ENCODE results near the gene RTP5.

Gene RTP5

DNA sequence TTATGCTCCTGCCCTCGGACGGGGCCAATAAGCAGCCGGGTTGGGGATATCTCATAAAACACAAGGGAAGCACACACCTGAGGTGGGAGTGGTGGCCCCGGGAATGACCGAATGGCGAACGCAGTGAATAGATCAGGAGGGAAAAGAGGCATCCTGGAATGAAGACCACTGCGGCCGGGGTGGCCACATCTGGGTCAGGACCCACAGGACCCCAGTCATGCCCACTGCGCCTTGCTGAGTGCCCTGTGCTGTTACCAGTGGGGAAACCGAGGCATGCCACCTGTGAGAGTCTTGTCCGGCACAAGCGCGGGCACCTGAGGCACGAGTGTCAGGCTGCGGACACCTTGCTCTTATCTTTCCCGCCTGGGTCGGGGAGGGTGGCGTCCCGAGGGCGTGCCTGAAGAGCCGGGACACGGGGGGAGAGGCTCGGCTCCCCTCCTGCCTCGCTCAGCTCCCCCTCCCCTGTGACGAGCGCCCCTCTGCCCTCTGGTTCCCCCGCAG, 12.4 kb upstream of the RTP5 start:
- DNase-seq: no peak

- no peak for DNase-seq
Observed at GRCh38 chr2:241857572-241858121, 11.9 kb upstream of the RTP5 start.

DNA sequence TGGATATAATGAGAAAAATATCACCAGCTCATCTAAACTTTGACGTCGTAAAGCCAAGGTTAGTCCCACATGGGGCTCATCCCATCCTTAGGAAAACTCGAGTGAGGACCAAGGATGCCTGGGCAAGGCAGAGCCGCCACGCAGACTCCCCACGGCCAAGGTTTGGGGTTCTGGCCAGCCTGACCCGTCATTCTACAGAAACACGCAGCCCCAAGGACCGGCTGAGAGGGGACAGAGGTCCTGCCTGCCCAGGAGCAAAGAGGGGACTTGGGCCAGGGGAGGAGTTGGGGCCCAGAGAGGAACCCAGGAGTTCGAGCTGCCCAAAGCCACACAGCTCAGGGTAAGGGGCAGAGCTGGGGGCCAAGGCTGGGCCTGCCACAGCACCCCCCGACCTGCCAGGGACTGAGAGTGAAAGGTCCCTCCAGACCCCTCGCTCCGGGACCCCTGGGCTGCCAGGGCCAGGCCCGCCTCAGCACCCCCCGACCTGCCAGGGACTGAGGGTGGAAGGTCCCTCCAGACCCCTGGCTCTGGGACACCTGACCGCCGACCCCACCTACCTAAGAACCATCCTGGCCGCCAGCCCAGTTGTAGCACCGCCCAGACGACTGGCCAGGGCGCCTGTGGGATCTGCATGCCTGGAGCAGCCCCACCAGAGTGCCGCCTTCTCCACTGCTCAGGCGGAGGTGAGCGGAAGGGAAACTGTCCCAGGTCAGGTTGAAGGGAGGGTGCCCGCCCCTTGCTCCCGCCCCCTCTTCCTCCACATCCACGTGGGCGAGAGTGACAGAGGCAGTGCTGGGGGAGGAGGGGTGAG, 11.1 kb upstream of the RTP5 start, which contains the start of gene PDCD1:
Gene PDCD1 (minus strand): TSS at position 689 of the 811 bp plus-strand sequence. CDS start 56 bp downstream, at position 633.
- no peak for DNase-seq

DNA sequence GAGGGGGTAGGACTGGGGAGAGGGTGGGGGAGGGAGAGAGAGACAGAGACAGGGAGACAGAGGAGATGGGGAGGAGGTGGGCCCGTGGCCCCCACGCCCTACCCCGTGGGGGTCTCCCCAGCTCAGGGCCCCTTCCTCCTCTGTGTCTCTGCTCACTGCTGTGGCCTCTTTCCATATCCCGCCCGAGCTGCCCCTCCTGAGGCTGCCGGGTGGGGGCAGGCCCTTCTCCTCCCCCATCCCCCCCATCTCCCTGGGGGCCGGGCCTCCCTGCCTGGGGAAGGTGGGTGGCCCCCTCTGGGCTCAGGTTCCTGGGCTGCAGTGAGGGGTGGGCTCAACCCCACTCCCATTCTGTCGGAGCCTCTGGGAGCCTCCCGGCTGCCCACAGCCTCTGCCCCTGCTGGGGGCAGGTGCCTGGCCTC, 10.5 kb upstream of the RTP5 start:
- DNase-seq: no peak

DNA sequence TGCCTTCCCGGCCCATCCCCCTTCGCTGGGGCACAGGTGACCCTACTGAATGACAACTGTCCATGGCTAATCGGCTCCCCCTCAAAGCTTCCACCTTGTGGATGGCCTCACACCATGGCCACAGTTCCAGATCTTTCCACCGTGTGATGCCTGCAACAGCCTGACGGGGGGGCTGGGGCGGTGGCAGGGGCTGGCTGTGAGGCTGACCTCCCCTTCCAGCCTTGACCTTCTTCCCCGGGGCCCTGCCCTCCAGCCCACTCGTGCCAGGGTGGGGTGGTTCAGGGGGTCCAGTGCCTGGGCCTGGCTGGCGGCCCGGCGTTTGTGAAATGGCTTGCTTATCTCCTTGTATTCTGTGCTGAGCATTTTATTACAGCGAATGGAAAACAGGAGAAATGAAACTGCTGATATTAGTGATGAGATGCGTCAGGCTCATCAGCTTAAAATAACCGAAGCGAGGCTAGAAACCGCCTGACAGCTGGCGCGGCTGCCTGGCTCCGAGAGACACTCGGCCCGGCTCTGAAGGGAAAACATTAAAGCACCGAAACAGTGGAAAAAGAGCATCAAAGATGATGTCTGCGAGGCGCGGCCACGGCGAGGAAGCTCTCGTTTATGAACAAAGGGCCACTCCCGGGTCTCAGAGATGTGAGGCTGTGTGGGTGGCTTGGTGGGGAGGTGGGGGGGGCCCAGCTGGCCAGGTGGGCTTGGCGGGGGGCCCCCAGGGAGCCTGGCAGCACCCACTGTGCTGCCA, 9.9 kb upstream of the RTP5 start:
- peak in 10 of 51 donors; percentile 12 to 51 (median 40) for DNase-seq

DNA sequence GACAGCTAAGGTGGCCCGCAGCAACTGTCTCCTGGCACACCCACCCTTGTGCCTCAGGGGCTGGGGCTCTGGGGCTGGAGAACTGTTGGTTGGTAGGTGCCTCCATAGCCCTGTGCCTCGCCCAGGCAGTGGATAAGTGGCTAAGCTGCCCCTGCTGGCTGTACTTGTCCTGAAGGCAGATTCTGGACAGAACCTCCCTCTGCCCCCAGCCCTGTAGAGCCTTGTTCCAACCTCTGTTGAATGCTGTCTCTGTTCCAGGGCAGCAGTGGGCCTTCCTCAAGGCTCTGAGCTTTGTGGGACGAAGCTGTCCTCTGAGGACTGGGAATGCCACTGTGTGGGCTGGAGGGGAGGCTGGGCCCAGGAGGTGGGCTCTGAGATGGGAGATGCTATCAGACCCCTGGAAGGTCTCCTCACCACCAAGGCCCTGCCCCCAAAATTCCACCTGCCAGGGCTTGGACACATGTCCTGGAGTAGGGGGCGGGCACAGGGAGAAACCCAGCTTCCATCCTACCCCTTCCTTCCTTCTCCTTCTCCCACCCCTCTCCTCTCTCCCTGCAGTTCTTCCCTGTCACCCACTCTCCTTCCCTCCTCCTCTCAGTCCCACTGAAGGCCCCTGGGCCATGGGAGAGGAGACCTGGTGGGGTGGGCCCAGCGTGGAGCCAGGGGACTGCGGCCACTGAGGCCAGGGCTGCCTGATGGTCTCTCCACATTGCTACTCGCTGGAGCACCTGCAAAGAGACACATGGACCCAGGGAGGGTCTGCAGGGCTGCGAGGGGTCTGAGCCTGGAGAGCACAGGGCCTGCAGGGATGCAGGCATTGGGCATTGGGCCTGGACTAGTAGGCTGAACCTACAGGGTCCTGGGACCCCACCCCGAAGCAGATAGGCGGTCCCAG, 9.1 kb upstream of the RTP5 start:
- DNase-seq: no peak

- peak in 1 of 51 donors; percentile 97 for DNase-seq
Observed at GRCh38 chr2:241861264-241861663, 8.3 kb upstream of the RTP5 start.

DNA sequence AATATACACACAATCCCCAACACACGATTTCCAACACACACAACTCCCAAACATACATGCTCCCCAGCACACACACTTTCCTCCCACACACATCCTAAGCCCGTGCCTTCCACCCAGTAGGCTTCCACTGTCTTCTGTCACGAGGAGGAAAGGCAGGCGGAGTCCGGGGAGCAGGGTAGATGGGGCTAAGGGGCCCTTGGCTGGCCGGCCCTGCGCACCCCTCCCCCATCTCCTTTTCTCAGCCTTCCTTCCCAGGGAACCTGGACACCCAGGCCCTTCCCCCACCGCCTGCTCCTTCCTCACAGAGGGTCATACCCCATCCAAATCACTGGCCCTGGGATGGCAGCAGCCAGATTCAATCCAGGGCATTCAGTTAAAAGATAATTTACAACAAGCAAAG, 7.4 kb upstream of the RTP5 start:
- DNase-seq: no peak

- DNase-seq: no peak
Observed at GRCh38 chr2:241862775-241863535, 6.6 kb upstream of the RTP5 start.

DNA sequence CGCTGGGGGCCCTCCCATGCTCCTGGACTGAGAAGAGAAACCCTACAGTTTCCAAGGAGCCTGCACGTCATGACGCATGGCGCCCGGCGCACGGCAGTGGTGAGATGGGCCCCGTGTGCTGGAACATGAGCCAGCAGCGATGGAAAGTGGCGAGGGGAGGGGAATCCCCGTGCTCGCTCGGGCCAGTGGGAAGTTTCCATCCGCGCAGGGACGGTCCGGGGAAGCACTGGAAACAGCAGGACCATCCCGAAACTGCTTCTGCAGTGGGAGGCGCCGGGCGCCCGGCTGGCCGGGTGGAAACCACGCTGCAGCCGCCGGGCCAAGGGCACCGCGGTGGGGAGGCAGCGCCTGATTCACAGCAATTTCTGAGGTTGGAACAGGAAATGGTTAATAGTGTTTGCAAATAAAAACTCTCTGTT, 6.0 kb upstream of the RTP5 start:
- DNase-seq: no peak

DNA sequence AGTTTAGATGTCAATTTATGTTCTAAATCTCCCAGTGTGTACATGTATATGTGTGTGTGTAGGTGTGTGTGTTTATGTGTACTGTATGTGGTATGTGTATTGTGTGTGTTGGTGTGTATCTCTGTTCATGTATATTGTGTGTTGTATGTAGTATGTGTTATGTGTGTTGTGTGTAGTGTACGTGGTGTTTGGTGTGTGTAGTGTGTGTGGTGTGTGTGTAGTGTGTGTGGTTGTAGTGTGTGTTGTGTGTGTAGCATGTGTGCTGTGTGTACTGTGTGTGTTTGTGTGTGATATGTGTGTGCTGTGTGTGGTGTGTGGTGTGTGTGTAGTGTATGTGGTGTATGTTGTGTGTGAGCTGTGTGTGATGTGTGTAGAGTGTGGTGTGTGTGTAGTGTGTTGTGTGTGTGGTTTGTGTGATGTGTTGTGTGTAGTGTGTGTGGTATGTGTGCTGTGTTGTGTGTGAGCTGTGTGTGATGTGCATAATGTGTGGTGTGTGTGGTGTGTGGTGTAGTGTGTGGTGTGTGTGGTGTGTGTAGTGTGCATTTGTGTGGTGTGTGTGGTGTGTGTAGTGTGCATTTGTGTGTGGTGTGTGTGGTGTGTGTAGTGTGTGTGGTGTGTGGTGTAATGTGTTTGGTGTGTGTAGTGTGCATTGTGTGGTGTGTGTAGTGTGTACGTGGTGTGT, 5.2 kb upstream of the RTP5 start:
- no peak for DNase-seq

- no peak for DNase-seq
Observed at GRCh38 chr2:241864850-241865213, 4.7 kb upstream of the RTP5 start.

DNA sequence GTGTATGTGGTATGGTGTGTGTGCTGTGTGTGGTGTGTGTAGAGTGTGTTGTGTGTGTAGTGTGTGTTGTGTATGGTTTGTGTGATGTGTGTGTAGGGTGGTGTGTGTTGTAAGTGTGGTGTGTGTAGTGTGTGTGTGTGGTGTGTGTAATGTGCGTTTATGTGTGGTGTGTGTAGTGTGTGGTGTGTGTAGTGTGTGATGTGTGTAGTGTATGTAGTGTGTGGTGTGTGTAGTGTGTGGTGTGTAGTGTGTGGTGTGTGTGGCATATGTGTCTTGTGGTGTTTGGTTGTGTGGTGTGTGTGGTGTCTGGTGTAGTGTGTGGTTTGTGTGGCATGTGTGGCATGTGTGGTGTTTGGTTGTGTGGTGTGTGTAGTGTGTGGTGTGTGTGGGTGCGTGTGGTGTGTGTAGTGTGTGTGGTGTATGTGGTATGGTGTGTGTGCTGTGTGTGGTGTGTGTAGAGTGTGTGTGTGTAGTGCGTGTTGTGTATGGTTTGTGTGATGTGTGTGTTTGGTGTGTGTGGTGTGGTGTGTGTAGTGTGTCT, 4.0 kb upstream of the RTP5 start:
- DNase-seq: no peak

DNA sequence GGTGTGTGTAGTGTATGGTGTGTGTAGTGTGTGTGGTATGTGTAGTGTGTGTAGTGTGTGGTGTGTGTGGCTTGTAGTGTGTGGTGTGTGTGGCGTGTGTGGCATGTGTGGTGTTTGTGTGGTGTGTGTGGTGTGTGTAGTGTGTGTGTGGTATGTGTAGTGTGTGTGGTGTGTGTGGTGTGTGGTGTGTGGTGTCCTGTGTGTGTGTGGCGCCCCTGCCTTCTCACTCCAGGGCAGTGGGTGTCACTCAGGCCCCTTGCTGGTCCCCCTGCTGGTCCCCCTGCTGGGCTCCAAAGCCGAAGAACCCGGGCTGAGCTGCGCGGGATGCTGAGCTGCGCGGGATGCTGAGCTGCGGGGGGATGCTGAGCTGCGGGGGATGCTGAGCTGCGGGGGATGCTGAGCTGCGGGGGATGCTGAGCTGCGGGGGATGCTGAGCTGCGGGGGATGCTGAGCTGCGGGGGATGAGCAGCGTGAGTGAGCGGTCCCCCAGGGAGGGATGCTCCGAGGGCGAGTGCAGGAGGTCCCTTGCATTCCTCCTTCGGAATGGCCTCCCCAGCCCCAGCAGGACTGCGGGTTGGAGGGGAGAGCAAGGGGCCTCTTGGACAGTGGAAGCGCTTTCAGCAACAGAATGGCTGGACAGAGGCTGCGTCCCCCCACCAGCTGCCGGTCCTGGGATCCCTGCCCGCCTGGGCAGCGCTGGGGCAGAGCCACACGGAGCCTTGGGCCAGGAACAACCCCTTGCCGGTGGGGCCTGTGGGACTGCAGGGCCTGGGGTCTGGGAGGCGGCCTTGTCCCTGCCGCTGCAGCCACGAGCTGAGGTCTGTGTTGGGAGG, 3.4 kb upstream of the RTP5 start:
- DNase-seq: peak in 11 of 51 donors; percentile 14 to 49 (median 37)

GRCh38 chr2:241866790-241867645, 2.5 kb upstream of the RTP5 start:
- DNase-seq: no peak

- DNase-seq: no peak
Observed at GRCh38 chr2:241867776-241868420, 1.6 kb upstream of the RTP5 start.

DNA sequence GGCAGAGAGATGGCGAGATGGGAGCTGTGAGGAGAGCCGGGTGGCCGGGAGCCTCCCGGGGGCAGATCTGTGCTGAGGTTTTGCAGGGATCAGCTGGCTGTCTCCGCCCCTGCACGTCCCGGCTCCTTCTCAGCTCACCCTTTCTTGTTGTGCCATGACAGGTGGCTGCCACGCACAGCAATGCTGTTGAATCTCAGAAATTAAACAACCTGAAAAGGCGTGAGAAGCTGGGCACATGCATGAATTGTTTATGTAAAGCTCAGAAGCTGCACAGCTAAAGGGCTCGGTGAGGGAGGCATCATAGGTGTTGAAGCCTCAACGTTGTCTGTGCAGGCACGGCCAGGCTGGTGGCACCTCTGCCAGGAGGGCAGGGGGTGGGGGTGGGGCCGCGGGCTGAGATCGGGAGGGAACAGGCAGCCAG, 858 bp upstream of the RTP5 start:
- peak in 1 of 51 donors; percentile 48 for DNase-seq

All from hypothalamus (tissue), 51 donors.